ENCODE measurements around the gene WDR77. TPM values are rescaled to one million over a fixed set of nuclear protein-coding genes. Genes with fewer than 3 reads are reported as not detected.

Gene WDR77
- total and polyA plus RNA-seq, 2 of the 13 experiments (the other 11 are each of a cell fraction or from before 2014, with no cell fraction given) = 90.6 to 108 TPM

DNA sequence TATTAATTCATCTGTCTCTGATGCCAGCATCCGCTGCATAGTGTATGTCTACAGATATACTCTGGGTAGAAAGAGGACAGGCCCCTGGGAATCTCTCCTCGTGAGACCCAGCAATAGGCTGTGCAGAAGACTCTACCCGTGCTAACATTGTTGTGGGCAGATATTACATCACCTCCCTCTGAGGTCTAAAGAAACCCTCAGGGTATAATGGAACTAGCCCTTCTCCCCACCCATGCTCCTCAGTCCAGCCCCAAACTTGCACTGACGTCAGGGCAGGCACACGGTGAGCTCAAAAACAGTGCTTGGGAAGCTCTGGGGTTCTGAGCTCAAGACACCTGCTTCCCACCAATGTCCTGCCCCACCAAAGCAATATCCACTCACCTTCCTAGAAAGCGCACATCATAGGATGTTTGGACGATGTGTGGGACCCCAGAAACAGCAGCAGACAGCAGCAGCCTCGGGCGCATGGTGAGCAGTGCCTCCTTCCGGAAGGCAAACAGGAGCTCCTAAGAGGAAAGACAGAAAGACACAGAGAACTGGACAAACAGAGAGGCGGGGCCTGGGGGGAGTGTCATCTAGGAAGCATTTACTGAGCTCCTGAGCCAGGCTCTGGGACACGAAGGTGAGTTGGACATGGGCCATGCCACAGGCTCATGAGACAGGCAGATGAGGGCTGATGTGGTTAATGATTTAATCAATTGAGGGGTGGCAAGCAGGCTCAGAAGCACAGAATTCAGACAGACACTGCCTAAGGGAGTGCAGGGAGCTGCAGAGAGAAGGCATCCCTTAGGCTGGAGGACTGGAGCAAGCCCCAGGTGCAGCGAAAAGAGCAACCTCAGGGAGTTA is 26.3 kb downstream of the WDR77 start (continued):
- no peak for TF ChIP-seq ZNF792 (CRISPR knock-in tag; IDR thresholded peaks at IDR 0.05)
- TF ChIP-seq NRL (CRISPR knock-in tag; IDR thresholded peaks at IDR 0.05; ENCODE audit: borderline replicate concordance) = 0 out of 2 replicates have a peak, but pooled peaks have one; percentile 37
- TF ChIP-seq ZNF274 (CRISPR knock-in tag; IDR thresholded peaks at IDR 0.05) = peak; percentile 61; the same call in 1 of the 2 replicates
- no peak for TF ChIP-seq RFX5 (IDR thresholded peaks at IDR 0.05; ENCODE audit: low read depth, low read length)
- no peak for TF ChIP-seq ARNT2 (CRISPR knock-in tag; IDR thresholded peaks at IDR 0.05; ENCODE audit: low read depth)
- TF ChIP-seq DNMT3B (CRISPR knock-in tag; conservative IDR thresholded peaks at IDR 0.05) = 0 out of 2 replicates have a peak, but pooled peaks have one; percentile 32
- no peak for TF ChIP-seq ZNF180 (CRISPR knock-in tag; IDR thresholded peaks at IDR 0.05; ENCODE audit: borderline replicate concordance, low read depth)
- TF ChIP-seq, protein P1, sequence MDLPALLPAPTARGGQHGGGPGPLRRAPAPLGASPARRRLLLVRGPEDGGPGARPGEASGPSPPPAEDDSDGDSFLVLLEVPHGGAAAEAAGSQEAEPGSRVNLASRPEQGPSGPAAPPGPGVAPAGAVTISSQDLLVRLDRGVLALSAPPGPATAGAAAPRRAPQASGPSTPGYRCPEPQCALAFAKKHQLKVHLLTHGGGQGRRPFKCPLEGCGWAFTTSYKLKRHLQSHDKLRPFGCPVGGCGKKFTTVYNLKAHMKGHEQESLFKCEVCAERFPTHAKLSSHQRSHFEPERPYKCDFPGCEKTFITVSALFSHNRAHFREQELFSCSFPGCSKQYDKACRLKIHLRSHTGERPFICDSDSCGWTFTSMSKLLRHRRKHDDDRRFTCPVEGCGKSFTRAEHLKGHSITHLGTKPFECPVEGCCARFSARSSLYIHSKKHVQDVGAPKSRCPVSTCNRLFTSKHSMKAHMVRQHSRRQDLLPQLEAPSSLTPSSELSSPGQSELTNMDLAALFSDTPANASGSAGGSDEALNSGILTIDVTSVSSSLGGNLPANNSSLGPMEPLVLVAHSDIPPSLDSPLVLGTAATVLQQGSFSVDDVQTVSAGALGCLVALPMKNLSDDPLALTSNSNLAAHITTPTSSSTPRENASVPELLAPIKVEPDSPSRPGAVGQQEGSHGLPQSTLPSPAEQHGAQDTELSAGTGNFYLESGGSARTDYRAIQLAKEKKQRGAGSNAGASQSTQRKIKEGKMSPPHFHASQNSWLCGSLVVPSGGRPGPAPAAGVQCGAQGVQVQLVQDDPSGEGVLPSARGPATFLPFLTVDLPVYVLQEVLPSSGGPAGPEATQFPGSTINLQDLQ (CRISPR knock-in tag; IDR thresholded peaks at IDR 0.05) = no peak
- no peak for TF ChIP-seq U2AF1 (optimal IDR thresholded peaks at IDR 0.05; ENCODE audit: low read depth, low read length)
- TF ChIP-seq PCBP1 (IDR thresholded peaks at IDR 0.05; ENCODE audit: borderline replicate concordance, low read depth, low read length) = no peak
- TF ChIP-seq SYNCRIP (IDR thresholded peaks at IDR 0.05; ENCODE audit: insufficient read depth, low read depth, low read length) = no peak
- no peak for TF ChIP-seq CBX5 (CRISPR knock-in tag; IDR thresholded peaks at IDR 0.05; ENCODE audit: borderline replicate concordance)
- TF ChIP-seq MAF1 (CRISPR knock-in tag; IDR thresholded peaks at IDR 0.05; ENCODE audit: borderline replicate concordance) = no peak
- no peak for TF ChIP-seq NCOR1 (IDR thresholded peaks at IDR 0.05; ENCODE audit: borderline replicate concordance, low read length)
- no peak for TF ChIP-seq ZNF343 (CRISPR knock-in tag; IDR thresholded peaks at IDR 0.05)
- TF ChIP-seq ZNF160 (CRISPR knock-in tag; IDR thresholded peaks at IDR 0.05) = no peak
- TF ChIP-seq, protein P2, sequence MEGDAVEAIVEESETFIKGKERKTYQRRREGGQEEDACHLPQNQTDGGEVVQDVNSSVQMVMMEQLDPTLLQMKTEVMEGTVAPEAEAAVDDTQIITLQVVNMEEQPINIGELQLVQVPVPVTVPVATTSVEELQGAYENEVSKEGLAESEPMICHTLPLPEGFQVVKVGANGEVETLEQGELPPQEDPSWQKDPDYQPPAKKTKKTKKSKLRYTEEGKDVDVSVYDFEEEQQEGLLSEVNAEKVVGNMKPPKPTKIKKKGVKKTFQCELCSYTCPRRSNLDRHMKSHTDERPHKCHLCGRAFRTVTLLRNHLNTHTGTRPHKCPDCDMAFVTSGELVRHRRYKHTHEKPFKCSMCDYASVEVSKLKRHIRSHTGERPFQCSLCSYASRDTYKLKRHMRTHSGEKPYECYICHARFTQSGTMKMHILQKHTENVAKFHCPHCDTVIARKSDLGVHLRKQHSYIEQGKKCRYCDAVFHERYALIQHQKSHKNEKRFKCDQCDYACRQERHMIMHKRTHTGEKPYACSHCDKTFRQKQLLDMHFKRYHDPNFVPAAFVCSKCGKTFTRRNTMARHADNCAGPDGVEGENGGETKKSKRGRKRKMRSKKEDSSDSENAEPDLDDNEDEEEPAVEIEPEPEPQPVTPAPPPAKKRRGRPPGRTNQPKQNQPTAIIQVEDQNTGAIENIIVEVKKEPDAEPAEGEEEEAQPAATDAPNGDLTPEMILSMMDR (CRISPR knock-in tag; IDR thresholded peaks at IDR 0.05) = peak; percentile 76
- TF ChIP-seq GLI4 (CRISPR knock-in tag; IDR thresholded peaks at IDR 0.05; ENCODE audit: borderline replicate concordance) = peak; percentile 76; the same call in 1 of the 2 replicates
- TF ChIP-seq RBAK (CRISPR knock-in tag; IDR thresholded peaks at IDR 0.05) = no peak
- TF ChIP-seq FOSL2 (CRISPR knock-in tag; IDR thresholded peaks at IDR 0.05) = peak; percentile 49
- TF ChIP-seq ESRRA (CRISPR knock-in tag; IDR thresholded peaks at IDR 0.05; ENCODE audit: low read depth) = no peak
- TF ChIP-seq, protein P3, sequence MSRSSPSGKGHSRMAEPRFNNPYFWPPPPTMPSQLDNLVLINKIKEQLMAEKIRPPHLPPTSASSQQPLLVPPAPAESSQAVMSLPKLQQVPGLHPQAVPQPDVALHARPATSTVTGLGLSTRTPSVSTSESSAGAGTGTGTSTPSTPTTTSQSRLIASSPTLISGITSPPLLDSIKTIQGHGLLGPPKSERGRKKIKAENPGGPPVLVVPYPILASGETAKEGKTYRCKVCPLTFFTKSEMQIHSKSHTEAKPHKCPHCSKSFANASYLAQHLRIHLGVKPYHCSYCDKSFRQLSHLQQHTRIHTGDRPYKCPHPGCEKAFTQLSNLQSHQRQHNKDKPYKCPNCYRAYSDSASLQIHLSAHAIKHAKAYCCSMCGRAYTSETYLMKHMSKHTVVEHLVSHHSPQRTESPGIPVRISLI (CRISPR knock-in tag; IDR thresholded peaks at IDR 0.05; ENCODE audit: borderline replicate concordance) = no peak
- TF ChIP-seq TSC22D2 (CRISPR knock-in tag; IDR thresholded peaks at IDR 0.05; ENCODE audit: borderline replicate concordance) = no peak
- no peak for TF ChIP-seq ZNF234 (CRISPR knock-in tag; conservative IDR thresholded peaks at IDR 0.05)
- TF ChIP-seq RORA (CRISPR knock-in tag; IDR thresholded peaks at IDR 0.05) = no peak
- no peak for TF ChIP-seq ZNF282 (IDR thresholded peaks at IDR 0.05; ENCODE audit: partially characterized antibody)

Measured in HepG2 (cell line).